ENCODE data around the gene THAP4. TPM values are rescaled to one million over a fixed set of nuclear protein-coding genes. Genes with fewer than 3 reads are reported as not detected.

THAP4 gene
- total RNA-seq, 1 experiment from 2014 or later, result 94.8 TPM

DNA sequence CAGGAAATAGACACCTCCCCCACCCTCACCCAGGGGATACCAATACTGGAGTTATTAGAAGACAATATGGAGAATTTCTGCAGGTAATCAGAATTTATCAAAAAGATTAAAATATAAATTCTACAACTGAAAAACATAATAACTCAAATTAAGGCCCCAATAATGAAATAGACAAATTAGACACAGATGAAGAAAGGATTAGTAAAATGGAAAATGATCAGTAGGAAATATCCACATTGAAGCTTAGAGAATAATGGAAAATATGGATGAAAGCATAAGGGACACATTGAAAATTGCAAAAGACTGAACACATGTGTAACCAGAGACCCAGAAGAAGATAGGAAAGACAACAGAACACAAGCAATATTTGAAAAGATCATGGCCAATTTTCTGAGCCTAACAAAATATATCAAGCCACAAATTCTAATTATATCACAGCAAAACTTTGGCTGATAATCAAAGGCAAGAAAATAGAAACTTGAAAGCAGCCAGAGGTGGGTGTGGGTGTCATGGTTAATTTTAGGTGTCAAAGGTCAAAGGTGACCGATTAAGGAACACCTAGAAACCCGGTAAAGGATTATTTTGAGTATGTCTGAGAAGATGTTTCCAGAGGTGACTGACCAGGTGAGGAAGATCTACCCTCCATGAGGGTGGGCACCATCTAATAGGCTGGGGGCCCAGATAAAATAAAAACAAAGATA lies 50.2 kb downstream of the THAP4 start:
- Histone ChIP-seq H3K4me1 (replicated peaks; ENCODE audit: insufficient read depth) (peaks cover 16% of the 10 kb centered on the region), H2AFZ (no peak overlapping the region), H3K9me2 (ENCODE audit: insufficient read depth) (no peaks in the 10 kb centered on the region), H3F3A (ENCODE audit: insufficient read depth, low read depth) (peaks cover 41% of the 10 kb centered on the region; the same call in 1 of the 2 replicates), H4K20me1 (ENCODE audit: insufficient read depth) (no peaks in the 10 kb centered on the region), H3K27ac (no peak overlapping the region), H3K79me2 (ENCODE audit: low read depth) (no peaks in the 10 kb centered on the region), H3K4me3 (no peak overlapping the region), H3K9me3 (ENCODE audit: insufficient read depth, low read depth) (peaks cover 27% of the 10 kb centered on the region), H3K36me3 (ENCODE audit: low read depth) (peaks cover 55% of the 10 kb centered on the region), H3K27me3 (ENCODE audit: insufficient read depth, low read depth) (no peaks in the 10 kb centered on the region), H3K4me2 (no peak overlapping the region)
- DNase-seq, result no peak
- intact Hi-C loops (cut with micrococcal nuclease; ENCODE audit: unreplicated experiment), result no loop called here
- no peak for TF ChIP-seq EZH2 (IDR thresholded peaks at IDR 0.05; ENCODE audit: low read depth)
- TF ChIP-seq, protein P1, sequence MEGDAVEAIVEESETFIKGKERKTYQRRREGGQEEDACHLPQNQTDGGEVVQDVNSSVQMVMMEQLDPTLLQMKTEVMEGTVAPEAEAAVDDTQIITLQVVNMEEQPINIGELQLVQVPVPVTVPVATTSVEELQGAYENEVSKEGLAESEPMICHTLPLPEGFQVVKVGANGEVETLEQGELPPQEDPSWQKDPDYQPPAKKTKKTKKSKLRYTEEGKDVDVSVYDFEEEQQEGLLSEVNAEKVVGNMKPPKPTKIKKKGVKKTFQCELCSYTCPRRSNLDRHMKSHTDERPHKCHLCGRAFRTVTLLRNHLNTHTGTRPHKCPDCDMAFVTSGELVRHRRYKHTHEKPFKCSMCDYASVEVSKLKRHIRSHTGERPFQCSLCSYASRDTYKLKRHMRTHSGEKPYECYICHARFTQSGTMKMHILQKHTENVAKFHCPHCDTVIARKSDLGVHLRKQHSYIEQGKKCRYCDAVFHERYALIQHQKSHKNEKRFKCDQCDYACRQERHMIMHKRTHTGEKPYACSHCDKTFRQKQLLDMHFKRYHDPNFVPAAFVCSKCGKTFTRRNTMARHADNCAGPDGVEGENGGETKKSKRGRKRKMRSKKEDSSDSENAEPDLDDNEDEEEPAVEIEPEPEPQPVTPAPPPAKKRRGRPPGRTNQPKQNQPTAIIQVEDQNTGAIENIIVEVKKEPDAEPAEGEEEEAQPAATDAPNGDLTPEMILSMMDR (conservative IDR thresholded peaks at IDR 0.05), result no peak
- ChIA-PET POLR2A (ENCODE audit: unreplicated experiment) (no interaction called here), CTCF (no interaction called here)
- no TSS peak for BruUV-seq (replicated peaks)

DNA sequence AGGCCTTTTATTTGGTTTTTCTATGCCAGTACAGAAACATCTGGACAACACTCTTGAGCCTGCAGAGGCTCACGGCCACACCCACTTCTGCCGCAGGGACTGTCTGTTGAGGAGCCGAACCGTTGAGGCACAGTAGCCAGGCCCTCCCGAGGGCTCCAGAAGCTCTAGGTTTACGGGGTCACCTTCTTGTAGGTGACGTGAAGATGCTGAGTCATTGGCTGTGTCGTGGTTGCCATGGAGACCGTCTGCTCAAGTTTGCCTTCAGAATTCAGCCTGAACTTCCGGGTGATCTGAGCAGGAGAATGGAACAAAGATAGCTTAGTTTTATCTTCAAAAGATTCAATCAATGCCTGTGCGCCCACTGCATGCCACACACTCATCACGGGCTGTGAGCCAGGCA lies 52.5 kb downstream of the THAP4 start:
- ChIA-PET POLR2A (ENCODE audit: unreplicated experiment) (interaction anchor here (0.6 to 0.7 kb wide), 3 partner anchors 26 to 686 kb away, joined by 3 to 5 read pairs (median 5); no protein-coding TSS in a partner anchor), CTCF (interaction anchor here (0.6 to 0.9 kb wide), 3 partner anchors 22 to 77 kb away, joined by 4 read pairs; no protein-coding TSS in a partner anchor)
- Histone ChIP-seq H3K4me1 (replicated peaks; ENCODE audit: insufficient read depth) (peaks cover 16% of the 10 kb centered on the region), H3K9me3 (ENCODE audit: insufficient read depth, low read depth) (peaks cover 27% of the 10 kb centered on the region), H2AFZ (no peak overlapping the region), H3K27me3 (ENCODE audit: insufficient read depth, low read depth) (no peaks in the 10 kb centered on the region), H3K36me3 (ENCODE audit: low read depth) (peaks cover 55% of the 10 kb centered on the region), H3F3A (ENCODE audit: insufficient read depth, low read depth) (peaks cover 41% of the 10 kb centered on the region; the same call in 1 of the 2 replicates), H4K20me1 (ENCODE audit: insufficient read depth) (no peaks in the 10 kb centered on the region), H3K9me2 (ENCODE audit: insufficient read depth) (no peaks in the 10 kb centered on the region), H3K79me2 (ENCODE audit: low read depth) (no peaks in the 10 kb centered on the region), H3K4me3 (no peak overlapping the region), H3K4me2 (peak overlapping the region; percentile 49), H3K27ac (peak overlapping the region; percentile 79)
- BruUV-seq (replicated peaks), result no TSS peak
- intact Hi-C loops (cut with micrococcal nuclease; ENCODE audit: unreplicated experiment), result no loop called here
- no peak for TF ChIP-seq EZH2 (IDR thresholded peaks at IDR 0.05; ENCODE audit: low read depth)
- TF ChIP-seq, protein P1 (conservative IDR thresholded peaks at IDR 0.05), result no peak
- peak; percentile 88 to 92 for DNase-seq

DNA sequence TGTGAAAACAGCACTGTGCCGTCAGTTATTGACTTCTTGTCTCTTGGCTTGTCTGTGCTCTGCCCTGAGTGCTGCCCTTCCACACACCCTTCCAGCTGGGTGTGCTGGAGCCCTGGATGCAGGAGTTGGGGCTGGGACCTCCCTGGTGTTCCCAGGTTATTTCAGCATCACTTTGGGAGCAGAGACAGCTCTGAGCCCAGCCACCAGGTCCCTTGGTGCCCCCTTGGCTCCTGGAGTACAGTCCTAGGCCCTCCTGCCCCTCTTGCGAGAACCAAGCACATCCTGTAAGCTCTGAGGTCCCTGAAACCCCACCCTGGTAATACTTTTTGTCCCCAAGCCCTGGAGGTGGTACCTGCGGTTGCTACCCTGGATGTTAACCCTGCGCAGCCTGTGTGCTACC lies 54.2 kb downstream of the THAP4 start:
- CTCF ChIA-PET, result no interaction called here
- Histone ChIP-seq H3K9me3 (ENCODE audit: insufficient read depth, low read depth) (peaks cover 18% of the 10 kb centered on the region), H3K4me1 (replicated peaks; ENCODE audit: insufficient read depth) (peaks cover 16% of the 10 kb centered on the region), H4K20me1 (ENCODE audit: insufficient read depth) (no peaks in the 10 kb centered on the region), H3K4me3 (no peak overlapping the region), H3K27me3 (ENCODE audit: insufficient read depth, low read depth) (no peaks in the 10 kb centered on the region), H3K36me3 (ENCODE audit: low read depth) (peaks cover 48% of the 10 kb centered on the region), H3K27ac (no peak overlapping the region), H3K79me2 (ENCODE audit: low read depth) (no peaks in the 10 kb centered on the region), H3K4me2 (no peak overlapping the region), H2AFZ (no peak overlapping the region), H3F3A (ENCODE audit: insufficient read depth, low read depth) (peaks cover 31% of the 10 kb centered on the region), H3K9me2 (ENCODE audit: insufficient read depth) (no peaks in the 10 kb centered on the region)
- POLR2A ChIA-PET (ENCODE audit: unreplicated experiment), result no interaction called here
- intact Hi-C loops (cut with micrococcal nuclease; ENCODE audit: unreplicated experiment), result no loop called here
- DNase-seq, result no peak
- BruUV-seq (replicated peaks), result no TSS peak
- TF ChIP-seq EZH2 (IDR thresholded peaks at IDR 0.05; ENCODE audit: low read depth), result no peak
- TF ChIP-seq, protein P1 (conservative IDR thresholded peaks at IDR 0.05), result no peak

All from PC-9 (cell line).